Liver (tissue), 9 donors: ENCODE data around the gene IQSEC1. TPM values are rescaled to one million over a fixed set of nuclear protein-coding genes. Genes with fewer than 3 reads are reported as not detected.

ENCODE experiments used
- DNase-seq: peaks from one replicate; pipeline ENCODE4 v3.0.0-alpha.2; 2017; ENCODE audit warnings: low spot score
- H3K27ac ChIP-seq, 2 donors: one replicate each; pipeline ENCODE4 v1.7.0; 2013; ENCODE audit warnings: inconsistent platforms in 2 of 2, low read length in 2 of 2, control low read depth in 1 of 2, low read depth in 1 of 2, mild to moderate bottlenecking in 1 of 2
- H3K27me3 ChIP-seq, 4 donors: one replicate each; pipeline versions ENCODE4 v1.6.1 to v1.7.0; 2013; ENCODE audit warnings: low read length in 3 of 4, inconsistent platforms in 1 of 4, mild to moderate bottlenecking in 1 of 4, moderate library complexity in 1 of 4; ENCODE audit not compliant: control insufficient read depth in 4 of 4, insufficient read depth in 4 of 4
- H3K36me3 ChIP-seq, 4 donors: one replicate each; pipeline versions ENCODE4 v1.6.1 to v1.7.0; 2013; ENCODE audit warnings: low read length in 3 of 4, mild to moderate bottlenecking in 3 of 4, low read depth in 1 of 4, moderate library complexity in 1 of 4; ENCODE audit not compliant: control insufficient read depth in 4 of 4, insufficient read depth in 3 of 4
- H3K4me1 ChIP-seq, 4 donors: one replicate each; pipeline versions ENCODE4 v1.6.1 to v1.7.0; 2013; ENCODE audit warnings: low read length in 3 of 4, mild to moderate bottlenecking in 3 of 4, moderate library complexity in 1 of 4; ENCODE audit not compliant: control insufficient read depth in 4 of 4, insufficient read depth in 4 of 4
- H3K4me3 ChIP-seq, 3 donors: one replicate each; pipeline versions ENCODE4 v1.6.1 to v1.7.0; 2013; ENCODE audit warnings: low read length in 3 of 3, control low read depth in 1 of 3, low read depth in 1 of 3, mild to moderate bottlenecking in 1 of 3
- H3K9ac ChIP-seq, 2 donors: one replicate each; pipeline ENCODE4 v1.7.0; 2013; ENCODE audit warnings: low read length in 2 of 2, mild to moderate bottlenecking in 2 of 2, moderate library complexity in 2 of 2, control low read depth in 1 of 2, low read depth in 1 of 2
- H3K9me3 ChIP-seq, 4 donors: one replicate each; pipeline versions ENCODE4 v1.6.1 to v1.7.0; 2013; ENCODE audit warnings: low read length in 3 of 4; ENCODE audit not compliant: control insufficient read depth in 4 of 4
- ATF3 ChIP-seq: IDR thresholded peaks from 2 replicates; pipeline ENCODE4 v1.6.1; 2016; ENCODE audit warnings: antibody characterized with exemption
- CTCF ChIP-seq: fragments of 150-350 bp; IDR thresholded peaks from 2 replicates; pipeline ENCODE4 v1.5.1; 2017; ENCODE audit warnings: improper control_type of control experiment, low read depth, low read length; ENCODE audit not compliant: missing input control
- EGR1 ChIP-seq, 2 donors: IDR thresholded peaks; 2 replicates each; pipeline ENCODE4 v1.6.1; 2016 to 2018; ENCODE audit warnings: antibody characterized with exemption in 2 of 2, low read depth in 2 of 2
- FOXA1 ChIP-seq: IDR thresholded peaks from 2 replicates; pipeline ENCODE4 v1.6.1; 2016; ENCODE audit warnings: antibody characterized with exemption
- FOXA2 ChIP-seq: IDR thresholded peaks from 2 replicates; pipeline ENCODE4 v1.6.1; 2016; ENCODE audit warnings: antibody characterized with exemption
- GABPA ChIP-seq, 2 donors: IDR thresholded peaks in 1 of 2; conservative IDR thresholded peaks in 1 of 2; 2 replicates each; pipeline ENCODE4 v1.6.1; 2016; ENCODE audit warnings: antibody characterized with exemption in 2 of 2, mild to moderate bottlenecking in 1 of 2, moderate library complexity in 1 of 2
- HNF4A ChIP-seq, 2 donors: conservative IDR thresholded peaks; 2 replicates each; pipeline ENCODE4 v1.6.1; 2016; ENCODE audit warnings: antibody characterized with exemption in 2 of 2, mild to moderate bottlenecking in 2 of 2
- HNF4G ChIP-seq: IDR thresholded peaks from 2 replicates; pipeline ENCODE4 v1.6.1; 2016; ENCODE audit warnings: antibody characterized with exemption
- JUND ChIP-seq, 2 donors: IDR thresholded peaks; 2 replicates each; pipeline ENCODE4 v1.6.1; 2016; ENCODE audit warnings: antibody characterized with exemption in 2 of 2
- MAX ChIP-seq: IDR thresholded peaks from 2 replicates; pipeline ENCODE4 v1.6.1; 2016; ENCODE audit warnings: antibody characterized with exemption
- NR2F2 ChIP-seq: IDR thresholded peaks from 2 replicates; pipeline ENCODE4 v1.6.1; 2016; ENCODE audit warnings: antibody characterized with exemption
- RAD21 ChIP-seq, 2 donors: IDR thresholded peaks; 2 replicates each; pipeline ENCODE4 v1.6.1; 2016; ENCODE audit warnings: antibody characterized with exemption in 2 of 2, mild to moderate bottlenecking in 2 of 2
- REST ChIP-seq: IDR thresholded peaks from 2 replicates; pipeline ENCODE4 v1.6.1; 2016; ENCODE audit warnings: antibody characterized with exemption, mild to moderate bottlenecking
- RXRA ChIP-seq, 2 donors: IDR thresholded peaks; 2 replicates each; pipeline ENCODE4 v1.6.1; 2017 to 2018; ENCODE audit warnings: antibody characterized with exemption in 2 of 2, mild to moderate bottlenecking in 1 of 2
- SP1 ChIP-seq: IDR thresholded peaks from 2 replicates; pipeline ENCODE4 v1.6.1; 2018; ENCODE audit warnings: antibody characterized with exemption, mild to moderate bottlenecking
- TAF1 ChIP-seq: conservative IDR thresholded peaks from 2 replicates; pipeline ENCODE4 v1.6.1; 2016; ENCODE audit warnings: antibody characterized with exemption, mild to moderate bottlenecking
- YY1 ChIP-seq: IDR thresholded peaks from 2 replicates; pipeline ENCODE4 v1.6.1; 2016; ENCODE audit warnings: antibody characterized with exemption, mild to moderate bottlenecking
- ZBTB33 ChIP-seq: IDR thresholded peaks from 2 replicates; pipeline ENCODE4 v1.6.1; 2016; ENCODE audit warnings: antibody characterized with exemption
- WGBS: extraction: QIAGEN DNeasy Blood & Tissue Kit; methylation state at CpG from one replicate; pipeline ENCODE4 v1.1.7; 2013; 5-methylcytosine and 5-hydroxymethylcytosine counted together
- polyA plus RNA-seq, 2 donors: library from polyadenylated mRNA; stranded (reverse) in 1 of 2; unstranded in 1 of 2; fragments of 200-250 nt in 1 of 2; fragments of >200 nt in 1 of 2; fragmentation: Nextera tagmentation in 1 of 2; extraction: Ambion mirVana in 1 of 2; gene quantifications; one replicate each; pipeline versions ENCODE4 v1.2.1 to v1.2.3, GENCODE V29; 2013 to 2015
- total RNA-seq, 2 donors: library from RNA; depleted of rRNA; stranded (reverse); fragments of >200 nt; gene quantifications; one replicate each; pipeline ENCODE4 v1.2.3, GENCODE V29; 2014
- donor health status: healthy.
- donor health status: healthy.
- donor health status: healthy.
- donor health status: healthy.
- donor health status: healthy.

IQSEC1 gene
- total and polyA plus RNA-seq, 4 donors: 12.7 to 56.0 (median 36.2) TPM

- TF ChIP-seq REST (no peak), HNF4A (conservative IDR thresholded peaks at IDR 0.05) (no peak)
These were observed 6.4 kb downstream of the IQSEC1 start (continued) for GRCh38 chr3:13066834-13067233.

- H3K9ac ChIP-seq: no peak overlapping the region
- 79% methylated on average over 11 of the region's 11 CpGs for WGBS
- no peaks in the 10 kb centered on the region for H3K27me3 ChIP-seq
- H3K36me3 ChIP-seq: no peaks in the 10 kb centered on the region
- no peak overlapping the region for H3K4me3 ChIP-seq
- H3K4me1 ChIP-seq: no peaks in the 10 kb centered on the region
- no peak for TF ChIP-seq RXRA (IDR thresholded peaks at IDR 0.05)
- no peak for TF ChIP-seq ATF3
- TF ChIP-seq RAD21 (IDR thresholded peaks at IDR 0.05): no peak
- TF ChIP-seq NR2F2: no peak
- H3K9me3 ChIP-seq: no peaks in the 10 kb centered on the region
- no peak for DNase-seq
- no peak overlapping the region for H3K27ac ChIP-seq
These were observed 7.0 kb downstream of the IQSEC1 start for GRCh38 chr3:13066236-13066635.

GRCh38 chr3:13065727-13066126 is 7.5 kb downstream of the IQSEC1 start:
- WGBS: 73% methylated on average over 4 of the region's 4 CpGs
- H3K27me3 ChIP-seq: no peaks in the 10 kb centered on the region
- H3K4me3 ChIP-seq: no peak overlapping the region
- H3K27ac ChIP-seq: no peak overlapping the region
- H3K9me3 ChIP-seq: no peaks in the 10 kb centered on the region
- no peaks in the 10 kb centered on the region for H3K4me1 ChIP-seq
- no peak for DNase-seq
- no peak overlapping the region for H3K9ac ChIP-seq
- no peaks in the 10 kb centered on the region for H3K36me3 ChIP-seq
- no peak for TF ChIP-seq EGR1 (IDR thresholded peaks at IDR 0.05; ENCODE audit: low read depth in 2 of 2)
- TF ChIP-seq JUND (IDR thresholded peaks at IDR 0.05): no peak
- TF ChIP-seq HNF4A (conservative IDR thresholded peaks at IDR 0.05): no peak
- TF ChIP-seq REST: no peak
- no peak for TF ChIP-seq RXRA (IDR thresholded peaks at IDR 0.05)
- no peak for TF ChIP-seq ATF3
- TF ChIP-seq RAD21 (IDR thresholded peaks at IDR 0.05): no peak
- no peak for TF ChIP-seq GABPA (IDR thresholded peaks at IDR 0.05 in 1 of 2, conservative IDR thresholded peaks at IDR 0.05 in 1 of 2)
- TF ChIP-seq FOXA2: no peak
- TF ChIP-seq TAF1: no peak
- no peak for TF ChIP-seq YY1
- no peak for TF ChIP-seq FOXA1
- no peak for TF ChIP-seq CTCF
- no peak for TF ChIP-seq ZBTB33
- no peak for TF ChIP-seq SP1
- no peak for TF ChIP-seq MAX
- TF ChIP-seq NR2F2: no peak
- TF ChIP-seq HNF4G: no peak
